MCF 10A (cell line): ENCODE data around the gene JMJD7. TPM values are rescaled to one million over a fixed set of nuclear protein-coding genes. Genes with fewer than 3 reads are reported as not detected.

Experiments used
- BruUV-seq: library from RNA; stranded (reverse); fragments of 400-500 nt; replicated peaks from 2 replicates; lab custom pipeline; 2021; lab: Mats Ljungman, UMichigan
- CTCF ChIA-PET: fragments of 300-600 bp; sonication (Branson Sonifier 250); formaldehyde crosslinking; extraction: SDS; loops from one replicate; lab custom pipeline; 2021; ENCODE audit warnings: antibody characterized with exemption, inconsistent platforms; lab: Yijun Ruan, JAX
- POLR2A ChIA-PET: fragments of 300-600, 350-650 bp; sonication (Branson Sonifier 250); formaldehyde crosslinking; extraction: SDS; loops from one replicate; lab custom pipeline; 2020; ENCODE audit warnings: antibody characterized with exemption, inconsistent platforms; lab: Yijun Ruan, JAX
- DNase-seq: peaks from one replicate; pipeline ENCODE4 v3.0.0-alpha.2; 2018; ENCODE audit not compliant: unreplicated experiment
- H3K27ac Mint-ChIP-seq: one replicate; pipeline ENCODE4 v1.8.0; 2022; ENCODE audit warnings: mild to moderate bottlenecking, low read depth, mixed read lengths; ENCODE audit not compliant: unreplicated experiment
- H3K27me3 Mint-ChIP-seq: one replicate; pipeline ENCODE4 v1.8.0; 2022; ENCODE audit warnings: mixed read lengths; ENCODE audit not compliant: insufficient read depth, unreplicated experiment
- H3K36me3 Mint-ChIP-seq: one replicate; pipeline ENCODE4 v1.8.0; 2022; ENCODE audit warnings: mild to moderate bottlenecking, moderate library complexity, mixed read lengths; ENCODE audit not compliant: insufficient read depth, unreplicated experiment
- H3K4me1 Mint-ChIP-seq: one replicate; pipeline ENCODE4 v1.8.0; 2022; ENCODE audit warnings: mixed read lengths; ENCODE audit not compliant: insufficient read depth, unreplicated experiment
- H3K4me3 Mint-ChIP-seq: one replicate; pipeline ENCODE4 v1.8.0; 2022; ENCODE audit warnings: mild to moderate bottlenecking, moderate library complexity, mixed read lengths; ENCODE audit not compliant: unreplicated experiment
- H3K9me3 Mint-ChIP-seq: one replicate; pipeline ENCODE4 v1.8.0; 2022; ENCODE audit warnings: mixed read lengths; ENCODE audit not compliant: unreplicated experiment
- intact Hi-C: fragments of 100-400 bp; cut with micrococcal nuclease; formaldehyde crosslinking; loops from 2 replicates; pipeline ENCODE4 v1.14.1; 2022
- total RNA-seq: library from RNA; stranded (reverse); gene quantifications from 2 replicates; pipeline ENCODE4 v1.2.3, GENCODE V29; 2022
- TF ChIP-seq, protein P1 (sequence below): fragments of 200-600 bp; IDR thresholded peaks from one replicate; pipeline ENCODE4 v1.8.0; 2022; ENCODE audit warnings: antibody characterized with exemption, mild to moderate bottlenecking; ENCODE audit not compliant: unreplicated experiment

JMJD7 gene
- total RNA-seq, 1 experiment from 2014 or later: 9.2 TPM

DNA sequence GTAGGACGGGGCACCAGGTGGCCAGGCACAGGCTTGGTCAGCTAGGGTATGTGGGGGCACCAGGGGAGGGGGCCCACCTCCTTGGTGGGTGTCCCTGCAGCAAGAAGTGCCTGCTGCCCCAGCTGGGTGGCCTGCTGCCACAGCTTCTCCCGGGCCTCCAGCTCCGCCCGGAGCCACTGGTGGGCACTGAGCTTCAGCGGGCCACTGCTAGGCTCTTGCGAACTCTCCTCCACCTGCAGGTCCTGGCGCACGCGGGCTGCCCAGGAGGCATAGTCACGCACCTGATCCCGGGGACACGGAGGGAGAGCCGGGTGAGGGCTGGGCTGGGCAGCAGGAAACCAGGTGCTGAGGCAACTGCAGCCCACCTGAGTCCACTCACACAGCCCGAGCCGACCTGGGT, 40.4 kb downstream of the JMJD7 start:
- POLR2A ChIA-PET: no interaction called here
- Mint-ChIP-seq H3K4me3 (no peak overlapping the region), H3K9me3 (no peaks in the 10 kb centered on the region)

DNA sequence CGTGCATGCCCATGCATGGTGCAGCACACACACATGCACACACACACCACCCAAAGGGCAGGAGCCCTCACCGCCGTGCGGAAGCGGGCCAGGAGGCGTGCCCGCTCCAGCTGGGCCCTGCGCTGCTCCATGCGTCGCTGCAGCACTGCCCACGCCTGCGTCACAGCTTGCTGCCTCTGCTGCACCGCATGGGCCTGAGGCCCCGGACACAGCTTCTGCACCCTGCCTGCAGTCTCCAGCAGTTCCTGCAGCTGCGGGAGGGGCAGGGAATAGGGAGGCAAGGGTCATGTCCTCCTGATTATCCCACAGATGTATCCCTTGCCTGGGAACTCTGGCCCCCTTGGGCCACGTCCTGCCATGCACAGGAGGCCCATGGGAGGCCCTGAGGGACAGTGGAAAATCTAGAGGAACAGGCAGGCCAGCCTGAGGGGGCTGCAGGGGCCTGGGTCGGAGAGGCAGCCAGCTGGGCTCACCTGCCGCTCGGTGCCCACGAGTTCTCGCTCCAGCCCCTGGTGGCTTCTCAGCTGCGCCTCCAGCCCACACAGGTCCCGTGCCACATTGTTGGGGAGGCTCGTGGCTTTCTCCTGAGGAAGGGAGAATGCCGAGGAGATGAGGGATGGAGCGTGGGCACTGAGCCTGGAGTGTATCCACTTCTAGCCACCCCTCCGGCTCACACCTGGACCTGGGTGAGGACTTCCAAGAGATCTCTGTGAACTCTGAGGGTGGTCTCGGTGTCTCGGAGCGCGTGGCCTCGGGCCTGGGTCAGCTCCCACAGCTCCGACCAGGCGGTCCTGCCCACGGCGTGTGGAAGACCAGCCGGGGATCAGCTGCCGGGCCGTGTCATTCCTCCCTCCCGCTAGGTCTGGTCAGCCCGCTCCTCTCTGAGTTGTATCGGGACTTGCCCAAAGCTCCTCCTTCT, 42.1 kb downstream of the JMJD7 start:
- H3K27ac Mint-ChIP-seq: no peak overlapping the region
- H3K4me3 Mint-ChIP-seq: no peak overlapping the region
- no peaks in the 10 kb centered on the region for H3K9me3 Mint-ChIP-seq
- H3K27me3 Mint-ChIP-seq: no peaks in the 10 kb centered on the region
- TF ChIP-seq, protein P1, sequence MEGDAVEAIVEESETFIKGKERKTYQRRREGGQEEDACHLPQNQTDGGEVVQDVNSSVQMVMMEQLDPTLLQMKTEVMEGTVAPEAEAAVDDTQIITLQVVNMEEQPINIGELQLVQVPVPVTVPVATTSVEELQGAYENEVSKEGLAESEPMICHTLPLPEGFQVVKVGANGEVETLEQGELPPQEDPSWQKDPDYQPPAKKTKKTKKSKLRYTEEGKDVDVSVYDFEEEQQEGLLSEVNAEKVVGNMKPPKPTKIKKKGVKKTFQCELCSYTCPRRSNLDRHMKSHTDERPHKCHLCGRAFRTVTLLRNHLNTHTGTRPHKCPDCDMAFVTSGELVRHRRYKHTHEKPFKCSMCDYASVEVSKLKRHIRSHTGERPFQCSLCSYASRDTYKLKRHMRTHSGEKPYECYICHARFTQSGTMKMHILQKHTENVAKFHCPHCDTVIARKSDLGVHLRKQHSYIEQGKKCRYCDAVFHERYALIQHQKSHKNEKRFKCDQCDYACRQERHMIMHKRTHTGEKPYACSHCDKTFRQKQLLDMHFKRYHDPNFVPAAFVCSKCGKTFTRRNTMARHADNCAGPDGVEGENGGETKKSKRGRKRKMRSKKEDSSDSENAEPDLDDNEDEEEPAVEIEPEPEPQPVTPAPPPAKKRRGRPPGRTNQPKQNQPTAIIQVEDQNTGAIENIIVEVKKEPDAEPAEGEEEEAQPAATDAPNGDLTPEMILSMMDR: no peak
- POLR2A ChIA-PET: interaction anchor here (0.6 kb wide), 1 partner anchor 43 kb away, joined by 3 read pairs; no protein-coding TSS in a partner anchor
- no peaks in the 10 kb centered on the region for H3K36me3 Mint-ChIP-seq
- DNase-seq: no peak
- CTCF ChIA-PET: interaction anchor here (0.6 kb wide), 1 partner anchor 929 kb away, joined by 4 read pairs; no protein-coding TSS in a partner anchor
- no TSS peak for BruUV-seq
- intact Hi-C loops: no loop called here
- H3K4me1 Mint-ChIP-seq: peaks cover 18% of the 10 kb centered on the region

More for the DNA sequence above, 40.4 kb downstream of the JMJD7 start:
- Mint-ChIP-seq H3K36me3 (no peaks in the 10 kb centered on the region), H3K27ac (no peak overlapping the region), H3K4me1 (peaks cover 18% of the 10 kb centered on the region), H3K27me3 (no peaks in the 10 kb centered on the region)
- intact Hi-C loops: no loop called here
- TF ChIP-seq, protein P1: no peak
- no TSS peak for BruUV-seq
- DNase-seq: no peak
- CTCF ChIA-PET: no interaction called here

DNA sequence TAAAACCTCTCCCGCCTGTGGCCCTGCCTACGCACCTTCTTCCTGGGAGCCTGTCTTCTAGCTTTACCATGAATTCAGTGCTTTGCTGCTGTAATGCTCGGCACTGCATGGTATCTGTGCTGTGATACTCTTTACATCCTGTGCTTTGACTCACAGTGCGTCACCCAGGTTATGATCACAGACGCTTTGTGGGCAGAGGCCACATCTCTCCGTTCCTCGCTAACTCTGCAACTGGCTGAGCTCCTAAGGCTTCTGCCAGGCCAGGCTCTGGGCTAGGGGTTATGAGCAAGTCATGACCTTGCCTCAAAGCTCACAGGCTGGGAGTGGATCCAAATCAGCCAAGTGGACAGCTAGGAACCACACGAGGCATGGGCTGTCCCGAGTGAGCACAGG, 42.8 kb downstream of the JMJD7 start:
- Mint-ChIP-seq H3K36me3 (no peaks in the 10 kb centered on the region), H3K4me3 (no peak overlapping the region), H3K27ac (no peak overlapping the region), H3K27me3 (no peaks in the 10 kb centered on the region), H3K4me1 (peaks cover 18% of the 10 kb centered on the region), H3K9me3 (no peaks in the 10 kb centered on the region)
- no TSS peak for BruUV-seq
- TF ChIP-seq, protein P1: no peak
- peak; percentile 63 for DNase-seq
- intact Hi-C loops: no loop called here
- POLR2A ChIA-PET: interaction anchor here (0.6 kb wide), 2 partner anchors 17 to 31 kb away, joined by 3 read pairs; no protein-coding TSS in a partner anchor
- CTCF ChIA-PET: no interaction called here

DNA sequence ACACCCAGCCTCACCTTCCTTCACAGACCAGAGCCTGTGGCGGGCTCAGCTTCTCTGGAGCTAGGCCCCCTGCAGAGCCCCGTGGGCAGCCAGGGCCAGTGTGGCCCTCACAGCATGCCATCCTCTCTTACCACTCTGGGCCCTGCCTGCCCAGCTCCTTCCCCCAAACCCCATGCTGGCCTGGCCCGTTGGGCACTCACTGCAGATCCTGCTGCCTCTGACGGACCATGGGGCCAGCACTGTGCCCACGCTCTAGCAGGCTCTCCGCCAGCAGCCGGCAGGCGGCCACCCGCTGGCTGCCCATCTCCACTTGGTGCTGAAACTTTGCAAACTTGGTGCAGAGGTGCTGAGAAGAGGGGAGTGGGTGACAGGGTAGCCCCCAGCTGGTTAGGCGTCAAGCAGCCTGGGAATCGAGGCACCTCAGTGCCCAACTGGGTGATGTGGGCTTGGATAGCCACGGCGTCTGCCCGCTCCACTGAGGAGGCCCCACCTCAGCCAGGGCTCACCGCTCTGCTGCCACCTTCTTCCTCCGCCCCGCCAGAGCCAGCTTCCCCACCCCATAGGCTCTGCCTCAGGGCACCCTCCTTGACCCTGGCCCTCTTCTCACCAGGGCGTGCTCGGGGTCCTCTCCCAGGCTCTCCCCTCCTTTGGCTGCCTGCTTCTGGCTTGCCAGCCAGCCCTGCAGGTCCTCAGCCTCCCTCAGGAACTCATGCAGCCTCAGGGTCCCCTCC, 43.4 kb downstream of the JMJD7 start:
- TF ChIP-seq, protein P1: no peak
- intact Hi-C loops: no loop called here
- no peak overlapping the region for H3K4me3 Mint-ChIP-seq
- BruUV-seq: no TSS peak
- H3K27me3 Mint-ChIP-seq: no peaks in the 10 kb centered on the region
- no peak for DNase-seq
- CTCF ChIA-PET: interaction anchor here (0.7 kb wide), 1 partner anchor 23 kb away, joined by 3 read pairs; no protein-coding TSS in a partner anchor
- no peak overlapping the region for H3K27ac Mint-ChIP-seq
- POLR2A ChIA-PET: interaction anchor here (0.6 kb wide), 2 partner anchors 18 to 30 kb away, joined by 3 read pairs; no protein-coding TSS in a partner anchor
- H3K9me3 Mint-ChIP-seq: no peaks in the 10 kb centered on the region
- H3K4me1 Mint-ChIP-seq: peaks cover 18% of the 10 kb centered on the region
- no peaks in the 10 kb centered on the region for H3K36me3 Mint-ChIP-seq
